Activated CD4-positive, alpha-beta T cell treated with anti-CD3 and anti-CD28 coated beads for 36 hours (primary cell): Measurements from ENCODE around the gene NUDT7. TPM values are rescaled to one million over a fixed set of nuclear protein-coding genes. Genes with fewer than 3 reads are reported as not detected.

Experiments
- ATAC-seq: fragments of 200-7000 bp; cut with Tn5 transposase; one replicate; pipeline ENCODE4 v1.10.0; 2021; ENCODE audit warnings: mild to moderate bottlenecking, moderate library complexity
- CTCF ChIA-PET: fragments of 350-600 bp; sonication (Branson Sonifier 250); formaldehyde crosslinking; loops from one replicate; lab custom pipeline; 2021; ENCODE audit warnings: antibody characterized with exemption; lab: Charles Lee
- POLR2A ChIA-PET: fragments of 350-600 bp; sonication (Branson Sonifier 250); formaldehyde crosslinking; loops from one replicate; lab custom pipeline; 2021; ENCODE audit warnings: antibody characterized with exemption, inconsistent platforms; lab: Charles Lee
- DNase-seq: peaks from one replicate; pipeline ENCODE4 v3.0.0-alpha.2; 2020
- H3K27ac Mint-ChIP-seq: one replicate; pipeline ENCODE4 v1.8.0; 2021; ENCODE audit warnings: mixed read lengths
- H3K27me3 Mint-ChIP-seq: one replicate; pipeline ENCODE4 v1.8.0; 2021; ENCODE audit warnings: mixed read lengths
- H3K36me3 Mint-ChIP-seq: one replicate; pipeline ENCODE4 v1.8.0; 2021; ENCODE audit warnings: low read depth, mixed read lengths
- H3K4me1 Mint-ChIP-seq: one replicate; pipeline ENCODE4 v1.8.0; 2021; ENCODE audit warnings: mixed read lengths
- H3K4me3 Mint-ChIP-seq: one replicate; pipeline ENCODE4 v1.8.0; 2021; ENCODE audit warnings: mild to moderate bottlenecking, moderate library complexity, mixed read lengths
- H3K9me3 Mint-ChIP-seq: one replicate; pipeline ENCODE4 v1.8.0; 2021; ENCODE audit warnings: low read depth, mixed read lengths
- intact Hi-C, 2 experiments: fragments of 100-400 bp; cut with DNase I in 1 of 2; cut with micrococcal nuclease in 1 of 2; formaldehyde crosslinking; loops; one replicate each; pipeline versions ENCODE4 v1.14.2 to v1.15.1; 2022 to 2024; cut with DNase I, micrococcal nuclease
- total RNA-seq, 2 experiments: library from RNA; stranded (reverse); gene quantifications; one replicate each; pipeline ENCODE4 v1.2.3, GENCODE V29; 2021

NUDT7 gene
- total RNA-seq, 2 experiments from 2014 or later, result 9.8 to 11.4 TPM

GRCh38 chr16:77780378-77780837 is 58.1 kb downstream of the NUDT7 start:
- POLR2A ChIA-PET, result interaction anchor here (0.6 kb wide), 1 partner anchor 195 kb away, joined by 3 read pairs; no protein-coding TSS in a partner anchor

GRCh38 chr16:77781091-77781490 is 58.8 kb downstream of the NUDT7 start:
- H3K4me1 Mint-ChIP-seq, result no peaks in the 10 kb centered on the region
- ChIA-PET POLR2A (interaction anchor here (0.6 kb wide), 1 partner anchor 196 kb away, joined by 3 read pairs; no protein-coding TSS in a partner anchor), CTCF (interaction anchor here (0.8 kb wide), 1 partner anchor 867 kb away, joined by 4 read pairs; no protein-coding TSS in a partner anchor)
- intact Hi-C loops, result no loop called here
- no peaks in the 10 kb centered on the region for H3K36me3 Mint-ChIP-seq
- H3K27me3 Mint-ChIP-seq, result peaks cover 19% of the 10 kb centered on the region
- ATAC-seq (no peak), DNase-seq (no peak)
- no peaks in the 10 kb centered on the region for H3K9me3 Mint-ChIP-seq
- no peak overlapping the region for H3K4me3 Mint-ChIP-seq
- no peak overlapping the region for H3K27ac Mint-ChIP-seq

More at GRCh38 chr16:77780378-77780837, 58.1 kb downstream of the NUDT7 start:
- Mint-ChIP-seq H3K4me1 (no peaks in the 10 kb centered on the region), H3K27ac (no peak overlapping the region), H3K4me3 (no peak overlapping the region), H3K36me3 (no peaks in the 10 kb centered on the region), H3K27me3 (peaks cover 15% of the 10 kb centered on the region), H3K9me3 (no peaks in the 10 kb centered on the region)
- ATAC-seq (no peak), DNase-seq (no peak)
- intact Hi-C loops, result no loop called here
- CTCF ChIA-PET, result no interaction called here

- CTCF ChIA-PET, result interaction anchor here (0.6 kb wide), 1 partner anchor 125 kb away, joined by 3 read pairs; no protein-coding TSS in a partner anchor
- DNase-seq (no peak), ATAC-seq (peak; percentile 53)
- intact Hi-C loops, result loop anchor here in 1 of 2 experiments (2.0 kb wide), 1 partner anchor 106 kb away; no protein-coding TSS in a partner anchor
- Mint-ChIP-seq H3K9me3 (no peaks in the 10 kb centered on the region), H3K36me3 (no peaks in the 10 kb centered on the region), H3K27ac (no peak overlapping the region), H3K4me3 (no peak overlapping the region), H3K4me1 (no peaks in the 10 kb centered on the region), H3K27me3 (peaks cover 33% of the 10 kb centered on the region)
- POLR2A ChIA-PET, result no interaction called here
Measured at GRCh38 chr16:77782694-77783093, 60.4 kb downstream of the NUDT7 start.

GRCh38 chr16:77784441-77785372 is 62.4 kb downstream of the NUDT7 start:
- no peaks in the 10 kb centered on the region for H3K36me3 Mint-ChIP-seq

GRCh38 chr16:77785373-77785764 is 63.1 kb downstream of the NUDT7 start:
- intact Hi-C loops, result no loop called here
- Mint-ChIP-seq H3K27ac (no peak overlapping the region), H3K27me3 (peaks cover 47% of the 10 kb centered on the region), H3K36me3 (no peaks in the 10 kb centered on the region), H3K4me1 (peaks cover 6% of the 10 kb centered on the region), H3K4me3 (no peak overlapping the region), H3K9me3 (no peaks in the 10 kb centered on the region)
- ATAC-seq, result no peak
- ChIA-PET POLR2A (no interaction called here), CTCF (no interaction called here)
- DNase-seq, result no peak

More at GRCh38 chr16:77784441-77785372, 62.4 kb downstream of the NUDT7 start:
- H3K9me3 Mint-ChIP-seq, result no peaks in the 10 kb centered on the region
- ChIA-PET CTCF (interaction anchor here (0.7 kb wide), 1 partner anchor 180 kb away, joined by 3 read pairs; no protein-coding TSS in a partner anchor), POLR2A (no interaction called here)
- no peak overlapping the region for H3K4me3 Mint-ChIP-seq
- peaks cover 6% of the 10 kb centered on the region for H3K4me1 Mint-ChIP-seq
- H3K27ac Mint-ChIP-seq, result no peak overlapping the region
- H3K27me3 Mint-ChIP-seq, result peaks cover 47% of the 10 kb centered on the region
- ATAC-seq (no peak), DNase-seq (no peak)
- intact Hi-C loops, result no loop called here

GRCh38 chr16:77786186-77786847 is 64.0 kb downstream of the NUDT7 start:
- no peak overlapping the region for H3K27ac Mint-ChIP-seq
- no peaks in the 10 kb centered on the region for H3K36me3 Mint-ChIP-seq
- ATAC-seq, result no peak
- CTCF ChIA-PET, result no interaction called here
- no peak overlapping the region for H3K4me3 Mint-ChIP-seq
- H3K9me3 Mint-ChIP-seq, result no peaks in the 10 kb centered on the region
- H3K27me3 Mint-ChIP-seq, result peaks cover 55% of the 10 kb centered on the region
- POLR2A ChIA-PET, result no interaction called here
- intact Hi-C loops, result no loop called here
- DNase-seq, result no peak
- peaks cover 6% of the 10 kb centered on the region for H3K4me1 Mint-ChIP-seq

- CTCF ChIA-PET, result interaction anchor here (0.7 kb wide), 1 partner anchor 113 kb away, joined by 3 read pairs; no protein-coding TSS in a partner anchor
- DNase-seq (no peak), ATAC-seq (no peak)
- intact Hi-C loops, result no loop called here
- H3K27me3 Mint-ChIP-seq, result peaks cover 65% of the 10 kb centered on the region
- H3K36me3 Mint-ChIP-seq, result no peaks in the 10 kb centered on the region
- POLR2A ChIA-PET, result no interaction called here
- H3K4me3 Mint-ChIP-seq, result no peak overlapping the region
- no peak overlapping the region for H3K27ac Mint-ChIP-seq
- peaks cover 6% of the 10 kb centered on the region for H3K4me1 Mint-ChIP-seq
- no peaks in the 10 kb centered on the region for H3K9me3 Mint-ChIP-seq
Measured at GRCh38 chr16:77787452-77787851, 65.1 kb downstream of the NUDT7 start.

GRCh38 chr16:77788181-77789084 is 66.1 kb downstream of the NUDT7 start, which contains the start of gene VAT1L:
TSS of gene VAT1L (plus strand) at chr16:77788564. CDS start at chr16:77788683, 119 bp downstream.
- peak; percentile 41 for DNase-seq
- intact Hi-C loops, result no loop called here
- H3K9me3 Mint-ChIP-seq, result no peaks in the 10 kb centered on the region
- H3K4me1 Mint-ChIP-seq, result peaks cover 6% of the 10 kb centered on the region
- peak within 1 kb of the TSS; percentile 63 for H3K4me3 Mint-ChIP-seq
- peak; percentile 63 for ATAC-seq
- peaks cover 65% of the 10 kb centered on the region for H3K27me3 Mint-ChIP-seq
- CTCF ChIA-PET, result no interaction called here
- H3K27ac Mint-ChIP-seq, result no peak within 1 kb of the TSS
- POLR2A ChIA-PET, result interaction anchor here (0.5 kb wide), 1 partner anchor 260 kb away, joined by 3 read pairs; no protein-coding TSS in a partner anchor
- H3K36me3 Mint-ChIP-seq, result no peaks in the 10 kb centered on the region

GRCh38 chr16:77789085-77790008 is 67.0 kb downstream of the NUDT7 start:
- ChIA-PET POLR2A (interaction anchor here (0.5 kb wide), 1 partner anchor 259 kb away, joined by 3 read pairs; no protein-coding TSS in a partner anchor), CTCF (interaction anchor here (0.6 kb wide), 1 partner anchor 185 kb away, joined by 5 read pairs; no protein-coding TSS in a partner anchor)
- Mint-ChIP-seq H3K27ac (no peak overlapping the region), H3K4me3 (peak overlapping the region; percentile 63), H3K4me1 (peaks cover 6% of the 10 kb centered on the region), H3K36me3 (no peaks in the 10 kb centered on the region), H3K9me3 (no peaks in the 10 kb centered on the region), H3K27me3 (peaks cover 66% of the 10 kb centered on the region)
- intact Hi-C loops, result no loop called here
- DNase-seq, result peak; percentile 27
- ATAC-seq, result no peak

GRCh38 chr16:77790009-77790372 is 67.7 kb downstream of the NUDT7 start:
- Mint-ChIP-seq H3K36me3 (no peaks in the 10 kb centered on the region), H3K27me3 (peaks cover 68% of the 10 kb centered on the region), H3K4me1 (peaks cover 6% of the 10 kb centered on the region), H3K9me3 (no peaks in the 10 kb centered on the region), H3K27ac (no peak overlapping the region), H3K4me3 (no peak overlapping the region)
- ChIA-PET POLR2A (no interaction called here), CTCF (no interaction called here)
- intact Hi-C loops, result no loop called here
- ATAC-seq, result no peak
- DNase-seq, result no peak
